Pancreas (tissue), 10 donors: ENCODE measurements around the gene RIMBP2. TPM values are rescaled to one million over a fixed set of nuclear protein-coding genes. Genes with fewer than 3 reads are reported as not detected.

ENCODE experiments used
- ATAC-seq, 4 donors: fragments of 200-7000 bp; cut with Tn5 transposase; one replicate each; pipeline versions ENCODE4 v1.8.0 to v1.9.1; 2020; ENCODE audit warnings: mild to moderate bottlenecking in 4 of 4, moderate library complexity in 4 of 4
- DNase-seq, 6 donors: peaks; one replicate each; pipeline ENCODE4 v3.0.0-alpha.2; 2020
- FAIRE-seq: peaks from 2 replicates; lab custom pipeline; 2012; peaks lifted over from hg19 to GRCh38; lab: Jason Lieb, UNC
- H3K27ac ChIP-seq, 4 donors: fragments of 200-600 bp; sonication (generic); 1 replicate in 3 of 4; 2 replicates in 1 of 4; pipeline versions ENCODE4 v1.5.0 to v1.8.0; 2020
- H3K27me3 ChIP-seq, 4 donors: fragments of 200-600 bp; one replicate each; pipeline ENCODE4 v1.8.0; 2021
- H3K36me3 ChIP-seq, 3 donors: fragments of 200-600 bp; sonication (generic) in 1 of 3; one replicate each; pipeline versions ENCODE4 v1.5.0 to v1.8.0; 2020 to 2021
- H3K4me1 ChIP-seq, 3 donors: fragments of 200-600 bp; one replicate each; pipeline ENCODE4 v1.8.0; 2021
- H3K4me3 ChIP-seq, 4 donors: fragments of 200-600 bp; sonication (generic) in 2 of 4; one replicate each; pipeline versions ENCODE4 v1.5.0 to v1.8.0; 2020 to 2021
- H3K9me3 ChIP-seq, 4 donors: fragments of 200-600 bp; one replicate each; pipeline ENCODE4 v1.8.0; 2021
- WGBS, 2 donors: extraction: QIAGEN DNeasy Blood & Tissue Kit; methylation state at CpG; one replicate each; pipeline ENCODE4 v1.1.7; 2013; 5-methylcytosine and 5-hydroxymethylcytosine counted together
- intact Hi-C, 3 donors: fragments of 100-400 bp; cut with DNase I; formaldehyde crosslinking; loops; one replicate each; pipeline versions ENCODE4 v1.11.1 to v1.14.2; 2022
- polyA plus RNA-seq, 2 donors: library from polyadenylated mRNA; stranded (reverse); fragments of 200-250 nt; gene quantifications; one replicate each; pipeline ENCODE4 v1.2.3, GENCODE V29; 2013
- total RNA-seq, 6 donors: library from RNA; stranded (reverse); fragmentation: NEBNext Ultra II Directional in 4 of 6; extraction: Animal tissue kit (Norgen Biotek cat#: 25700) in 4 of 6; gene quantifications; one replicate each; pipeline versions ENCODE4 v1.2.1 to v1.2.4, GENCODE V29; 2021 to 2023
- TF ChIP-seq, protein P1 (sequence below), 4 donors: fragments of 200-600 bp; sonication (generic) in 3 of 4; IDR thresholded peaks; one replicate each; pipeline versions ENCODE4 v1.5.0 to v1.8.0; 2021; ENCODE audit warnings: antibody characterized with exemption in 4 of 4
- donor health status: healthy with polysubstance abuse.
- donor health status: DM: no; HTN: no; CAD: no; lungs with moderate emphysema.
- donor health status: DM: no; HTN: no; CAD: no.
- donor health status: control.
- donor health status: control.
- donor health status: Bipolar disorder and iron deficiency.
- donor health status: DM: yes; HTN: yes; CAD: no.
- donor health status: DM: no; HTN: no; CAD: no.
- donor health status: DM: no; HTN: no; CAD: no.
- donor health status: DM: yes; HTN: yes; CAD: no.

RIMBP2 gene
- total and polyA plus RNA-seq, 8 donors = 1.6 to 14.9 (median 3.9) TPM

DNA sequence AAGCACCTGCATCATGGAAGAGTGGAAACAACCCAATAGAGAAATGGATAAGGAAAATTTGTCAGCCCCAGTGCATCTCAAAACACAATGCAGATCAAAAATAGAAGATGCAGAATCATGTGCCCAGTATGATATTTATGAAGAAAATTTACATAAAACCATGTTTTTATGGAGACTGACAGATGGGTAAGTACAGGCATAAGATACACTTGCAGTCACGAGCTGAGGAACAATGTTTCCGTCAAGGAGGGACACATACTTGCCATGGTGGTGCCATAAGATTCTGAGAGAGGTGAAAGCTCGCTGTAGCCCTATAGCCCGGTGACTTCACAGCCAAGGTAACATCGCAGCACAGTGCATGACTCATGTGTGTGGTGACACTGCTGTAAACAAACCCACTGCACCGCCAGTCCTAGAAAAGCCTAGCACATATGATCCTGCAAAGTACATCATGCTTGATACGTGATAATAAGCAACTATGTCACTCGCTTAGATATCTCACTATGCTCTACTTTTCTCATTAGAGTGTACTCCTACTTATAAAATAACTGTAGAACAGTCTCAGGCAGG lies 112.6 kb downstream of the RIMBP2 start:
- Histone ChIP-seq H3K27ac (no peak overlapping the region), H3K36me3 (no peaks in the 10 kb centered on the region), H3K9me3 (no peaks in the 10 kb centered on the region), H3K27me3 (no peaks in the 10 kb centered on the region), H3K4me3 (no peak overlapping the region), H3K4me1 (no peaks in the 10 kb centered on the region)
- no peak for DNase-seq
- no peak for ATAC-seq
- FAIRE-seq = no peak
- 71% methylated on average over 8 of the region's 8 CpGs for WGBS, 2 donors
- intact Hi-C loops = no loop called here
- TF ChIP-seq, protein P1, sequence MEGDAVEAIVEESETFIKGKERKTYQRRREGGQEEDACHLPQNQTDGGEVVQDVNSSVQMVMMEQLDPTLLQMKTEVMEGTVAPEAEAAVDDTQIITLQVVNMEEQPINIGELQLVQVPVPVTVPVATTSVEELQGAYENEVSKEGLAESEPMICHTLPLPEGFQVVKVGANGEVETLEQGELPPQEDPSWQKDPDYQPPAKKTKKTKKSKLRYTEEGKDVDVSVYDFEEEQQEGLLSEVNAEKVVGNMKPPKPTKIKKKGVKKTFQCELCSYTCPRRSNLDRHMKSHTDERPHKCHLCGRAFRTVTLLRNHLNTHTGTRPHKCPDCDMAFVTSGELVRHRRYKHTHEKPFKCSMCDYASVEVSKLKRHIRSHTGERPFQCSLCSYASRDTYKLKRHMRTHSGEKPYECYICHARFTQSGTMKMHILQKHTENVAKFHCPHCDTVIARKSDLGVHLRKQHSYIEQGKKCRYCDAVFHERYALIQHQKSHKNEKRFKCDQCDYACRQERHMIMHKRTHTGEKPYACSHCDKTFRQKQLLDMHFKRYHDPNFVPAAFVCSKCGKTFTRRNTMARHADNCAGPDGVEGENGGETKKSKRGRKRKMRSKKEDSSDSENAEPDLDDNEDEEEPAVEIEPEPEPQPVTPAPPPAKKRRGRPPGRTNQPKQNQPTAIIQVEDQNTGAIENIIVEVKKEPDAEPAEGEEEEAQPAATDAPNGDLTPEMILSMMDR (IDR thresholded peaks at IDR 0.05) = no peak

DNA sequence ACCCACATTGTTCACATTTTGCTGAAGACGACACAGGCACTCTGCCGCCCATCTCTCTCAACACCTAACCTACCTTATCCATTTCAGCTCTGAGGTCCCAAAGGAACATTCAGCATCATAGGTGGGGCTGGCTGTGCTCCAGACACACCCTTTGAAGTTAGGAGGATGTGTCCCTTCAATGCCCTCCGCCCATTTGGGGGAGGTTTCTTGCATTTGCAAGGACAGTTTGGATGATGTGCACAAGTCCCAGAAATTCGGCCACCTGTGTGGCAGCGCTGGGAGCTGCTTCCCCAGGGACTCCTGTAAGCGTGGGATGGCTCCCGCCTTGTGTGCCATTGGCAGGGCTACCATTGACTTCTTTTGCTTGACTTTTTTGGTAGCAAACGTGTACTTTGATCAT lies 113.8 kb downstream of the RIMBP2 start:
- no peak for FAIRE-seq
- H3K9me3 ChIP-seq = no peaks in the 10 kb centered on the region
- WGBS, 2 donors = 68 to 77% methylated on average over 8 of the region's 8 CpGs
- H3K4me3 ChIP-seq = no peak overlapping the region
- DNase-seq = no peak
- H3K4me1 ChIP-seq = no peaks in the 10 kb centered on the region
- no peak overlapping the region for H3K27ac ChIP-seq
- no peaks in the 10 kb centered on the region for H3K27me3 ChIP-seq
- intact Hi-C loops = no loop called here
- no peak for ATAC-seq
- TF ChIP-seq, protein P1 (IDR thresholded peaks at IDR 0.05) = no peak
- no peaks in the 10 kb centered on the region for H3K36me3 ChIP-seq

DNA sequence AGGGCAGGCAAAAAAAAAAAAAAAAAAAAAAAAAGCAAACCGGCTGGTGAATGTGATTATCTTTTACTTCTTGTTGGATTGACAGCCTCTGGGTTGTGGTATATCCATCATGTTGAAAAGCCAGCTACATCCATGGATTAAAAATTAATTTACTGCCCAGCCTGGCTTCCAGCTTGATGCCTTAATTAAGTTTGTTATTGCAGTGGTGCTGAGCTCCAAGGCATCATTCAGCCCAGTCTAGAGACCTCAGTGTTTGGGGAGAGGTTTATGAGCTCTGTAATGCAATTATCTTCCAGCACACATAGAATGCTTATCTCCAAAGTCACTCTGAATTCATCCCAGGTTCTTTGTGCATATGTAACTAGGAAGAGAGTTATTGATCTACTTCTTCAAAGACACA lies 114.8 kb downstream of the RIMBP2 start:
- ATAC-seq (no peak), DNase-seq (no peak), FAIRE-seq (no peak)
- TF ChIP-seq, protein P1 (IDR thresholded peaks at IDR 0.05) = no peak
- Histone ChIP-seq H3K9me3 (no peaks in the 10 kb centered on the region), H3K36me3 (no peaks in the 10 kb centered on the region), H3K27ac (no peak overlapping the region), H3K4me3 (no peak overlapping the region), H3K4me1 (no peaks in the 10 kb centered on the region), H3K27me3 (no peaks in the 10 kb centered on the region)
- intact Hi-C loops = no loop called here
- WGBS, 2 donors = 0 to 8% methylated on average over 1 of the region's 1 CpG

DNA sequence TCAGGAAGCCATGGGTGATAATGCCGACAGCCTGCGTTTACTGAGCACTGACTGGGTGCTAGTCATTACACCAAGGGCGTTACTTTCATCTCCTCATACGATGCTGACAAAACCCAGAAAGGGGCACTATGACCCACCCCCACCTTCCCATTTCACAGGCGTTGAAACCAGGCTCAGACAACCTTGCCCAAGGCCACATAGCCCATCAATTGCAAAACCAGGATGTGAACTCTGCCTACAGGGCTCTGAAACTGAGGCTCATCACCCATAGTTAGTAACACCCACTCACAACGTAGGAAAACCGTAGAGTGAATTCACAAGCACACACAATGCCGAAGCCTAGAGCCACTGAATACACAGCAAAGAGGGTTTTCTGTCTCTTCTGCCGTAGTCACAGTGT lies 119.9 kb downstream of the RIMBP2 start:
- no peak for FAIRE-seq
- Histone ChIP-seq H3K27ac (no peak overlapping the region), H3K9me3 (no peaks in the 10 kb centered on the region), H3K36me3 (no peaks in the 10 kb centered on the region), H3K4me1 (no peaks in the 10 kb centered on the region), H3K4me3 (no peak overlapping the region), H3K27me3 (no peaks in the 10 kb centered on the region)
- TF ChIP-seq, protein P1 (IDR thresholded peaks at IDR 0.05) = no peak
- no peak for ATAC-seq
- no peak for DNase-seq
- 54 to 63% methylated on average over 9 of the region's 9 CpGs for WGBS, 2 donors
- intact Hi-C loops = no loop called here

DNA sequence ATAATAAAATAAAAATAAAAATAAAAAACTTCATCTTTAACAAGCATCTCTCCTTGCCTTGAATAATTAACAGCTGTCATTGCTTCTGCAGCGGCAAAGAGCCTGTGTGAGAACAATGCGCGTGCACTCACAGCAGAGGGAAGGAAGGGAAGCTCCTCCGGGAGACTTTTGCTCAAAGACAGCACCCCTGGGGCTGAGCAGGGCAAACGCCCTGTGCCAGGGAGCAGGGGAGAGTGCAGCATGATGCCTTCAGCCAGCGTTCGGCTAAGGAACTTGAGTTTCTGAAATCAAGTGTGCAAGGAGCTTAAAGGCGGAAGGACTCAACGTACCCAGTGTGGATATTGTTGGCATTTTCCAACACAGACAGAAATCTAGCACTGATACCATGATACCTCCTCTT lies 120.5 kb downstream of the RIMBP2 start:
- intact Hi-C loops = no loop called here
- no peak for FAIRE-seq
- TF ChIP-seq, protein P1 (IDR thresholded peaks at IDR 0.05) = no peak

More for the DNA sequence above, 120.5 kb downstream of the RIMBP2 start:
- Histone ChIP-seq H3K4me3 (no peak overlapping the region), H3K27ac (no peak overlapping the region), H3K27me3 (no peaks in the 10 kb centered on the region), H3K4me1 (no peaks in the 10 kb centered on the region), H3K9me3 (no peaks in the 10 kb centered on the region), H3K36me3 (no peaks in the 10 kb centered on the region)
- no peak for DNase-seq
- 73 to 81% methylated on average over 9 of the region's 9 CpGs for WGBS, 2 donors
- ATAC-seq = no peak
